Measurements from ENCODE around the gene NPPB. TPM values are rescaled to one million over a fixed set of nuclear protein-coding genes. Genes with fewer than 3 reads are reported as not detected.

Gene NPPB
- total and polyA plus RNA-seq, 9 of the 15 experiments (the other 6 are each of a cell fraction or from before 2014, with no cell fraction given), result not detected

DNA sequence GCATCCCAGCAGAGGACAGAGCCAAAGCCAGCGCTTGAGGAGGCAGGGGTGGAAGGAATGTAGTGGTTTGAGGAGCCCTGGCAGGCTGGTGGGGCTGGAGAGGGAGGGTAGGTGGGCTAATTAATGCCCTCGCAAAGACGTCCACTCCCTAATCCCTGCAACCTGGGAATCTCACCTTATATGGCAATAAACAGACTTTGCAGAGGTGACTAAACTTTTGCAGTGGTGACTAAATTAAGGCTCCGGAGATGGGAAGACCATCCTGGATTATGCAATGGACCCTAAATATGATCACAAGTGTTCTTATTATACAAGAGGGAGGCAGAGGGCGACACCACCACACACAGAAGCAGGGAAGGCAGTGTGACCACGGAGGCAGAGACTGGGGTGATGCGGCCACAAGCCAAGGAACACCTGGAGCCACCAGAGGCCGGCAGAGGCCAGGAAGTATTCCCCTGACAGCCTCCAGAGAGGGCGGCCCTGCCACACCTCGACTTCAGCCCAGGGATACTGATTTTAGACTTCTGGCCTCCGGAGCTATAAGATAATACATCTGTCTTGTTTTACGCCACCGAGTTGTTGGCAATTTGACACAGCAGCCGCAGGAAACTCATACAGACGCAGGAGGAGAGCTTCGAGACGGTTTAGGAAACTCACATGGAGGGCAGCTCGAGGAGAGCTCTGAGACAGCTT, 23.1 kb upstream of the NPPB start:
- no peaks in the 10 kb centered on the region for H3K36me3 ChIP-seq (ENCODE audit: control insufficient read depth, insufficient read depth, low read length)
- DNase-seq (ENCODE audit: extremely low read depth in 1 of 4, low spot score in 3 of 4) (peak in 3 of 4 experiments; percentile 46 to 81 (median 54)), FAIRE-seq (peak; percentile 68), ATAC-seq (peak; percentile 56)
- ChIA-PET POLR2A (interaction anchor here (0.6 to 6.7 kb wide), 15 partner anchors 9 to 630 kb away, joined by 3 to 159 read pairs (median 4); no protein-coding TSS in a partner anchor), CTCF (ENCODE audit: low intra/inter-chr PET ratio) (interaction anchor here (0.7 to 1.0 kb wide), 2 partner anchors 26 to 119 kb away, joined by 3 read pairs; no protein-coding TSS in a partner anchor)
- H3K4me1 ChIP-seq (replicated peaks in 1 of 2; ENCODE audit: control insufficient read depth in 2 of 2, insufficient read depth in 2 of 2, low read length in 2 of 2), result peaks cover 48 to 71% of the 10 kb centered on the region in 2 experiments
- peak overlapping the region; percentile 14 for H3K4me2 ChIP-seq (ENCODE audit: insufficient read depth, low read length)
- no peaks in the 10 kb centered on the region for H4K20me1 ChIP-seq (replicated peaks; ENCODE audit: control insufficient read depth, insufficient read depth, low read length)
- H3K9me1 ChIP-seq (ENCODE audit: control insufficient read depth, insufficient read depth, low read length), result no peaks in the 10 kb centered on the region
- intact Hi-C loops (cut with micrococcal nuclease), result loop anchor here (1.0 to 10.0 kb wide), 3 partner anchors 11 to 217 kb away; partner anchors contain the start of gene FBXO6
- in situ Hi-C loops (cut with MboI), result no loop called here
- peak overlapping the region; percentile 44 to 65; a peak in 3 of 4 replicates for H3K9ac ChIP-seq (ENCODE audit: insufficient read depth in 1 of 2, low read depth in 2 of 2, low read length in 2 of 2)
- no peaks in the 10 kb centered on the region; the same call in 2 of the 3 replicates for H3K79me2 ChIP-seq (ENCODE audit: control insufficient read depth, insufficient read depth, low read length)
- H3K27ac ChIP-seq (ENCODE audit: extremely low read depth, low read depth, low read length), result peak overlapping the region; percentile 82
- H2AFZ ChIP-seq (ENCODE audit: low read depth, low read length), result peak overlapping the region; percentile 90
- no TSS peak for BruUV-seq (replicated peaks)
- no peaks in the 10 kb centered on the region for H3K27me3 ChIP-seq (ENCODE audit: control insufficient read depth in 2 of 2, insufficient read depth in 2 of 2, low read length in 2 of 2)
- WGBS (ENCODE audit: insufficient coverage, low coverage, missing lambda C conversion rate), result 38% methylated on average over 18 of the region's 18 CpGs
- H3K9me3 ChIP-seq (replicated peaks; ENCODE audit: control insufficient read depth, insufficient read depth, low read depth, low read length), result peaks cover 3% of the 10 kb centered on the region; the same call in 1 of the 2 replicates
- no peak overlapping the region for H3K4me3 ChIP-seq
- TF ChIP-seq RBM34 (IDR thresholded peaks at IDR 0.05; ENCODE audit: borderline replicate concordance, insufficient read depth, low read length) (no peak), ZNF668 (CRISPR knock-in tag; IDR thresholded peaks at IDR 0.05) (peak; percentile 34; the same call in 1 of the 2 replicates), POLR2A (conservative IDR thresholded peaks at IDR 0.05) (no peak), GATAD2B (IDR thresholded peaks at IDR 0.05; ENCODE audit: borderline replicate concordance) (no peak), HDAC6 (IDR thresholded peaks at IDR 0.05; ENCODE audit: low read depth, low read length) (no peak), TBL1XR1 (IDR thresholded peaks at IDR 0.05; ENCODE audit: low read length in 2 of 2) (peak in 1 of 2 experiments; percentile 30; a peak in 1 of 4 replicates), ETV6 (IDR thresholded peaks at IDR 0.05; ENCODE audit: borderline replicate concordance in 1 of 2, low read depth in 2 of 2, low read length in 1 of 2) (no peak), ETV6 (CRISPR knock-in tag; IDR thresholded peaks at IDR 0.05; ENCODE audit: borderline replicate concordance) (no peak), LCOR (CRISPR knock-in tag; IDR thresholded peaks at IDR 0.05) (no peak), U2AF1 (optimal IDR thresholded peaks at IDR 0.05; ENCODE audit: low read depth, low read length) (no peak), RAD51 (IDR thresholded peaks at IDR 0.05; ENCODE audit: borderline replicate concordance, low read depth) (no peak), SRSF7 (optimal IDR thresholded peaks at IDR 0.05; ENCODE audit: low read depth, low read length) (no peak), TRIM24 (IDR thresholded peaks at IDR 0.05) (peak in 1 of 2 experiments; percentile 38; a peak in 1 of 4 replicates), ZBTB12 (CRISPR knock-in tag; IDR thresholded peaks at IDR 0.05) (no peak), NR3C1 (CRISPR knock-in tag; IDR thresholded peaks at IDR 0.05) (no peak), ZNF143 (CRISPR knock-in tag; IDR thresholded peaks at IDR 0.05) (no peak), MEIS2 (IDR thresholded peaks at IDR 0.05; ENCODE audit: partially characterized antibody) (no peak), SMARCC2 (IDR thresholded peaks at IDR 0.05; ENCODE audit: low read depth) (no peak)
- TF ChIP-seq, protein P1, sequence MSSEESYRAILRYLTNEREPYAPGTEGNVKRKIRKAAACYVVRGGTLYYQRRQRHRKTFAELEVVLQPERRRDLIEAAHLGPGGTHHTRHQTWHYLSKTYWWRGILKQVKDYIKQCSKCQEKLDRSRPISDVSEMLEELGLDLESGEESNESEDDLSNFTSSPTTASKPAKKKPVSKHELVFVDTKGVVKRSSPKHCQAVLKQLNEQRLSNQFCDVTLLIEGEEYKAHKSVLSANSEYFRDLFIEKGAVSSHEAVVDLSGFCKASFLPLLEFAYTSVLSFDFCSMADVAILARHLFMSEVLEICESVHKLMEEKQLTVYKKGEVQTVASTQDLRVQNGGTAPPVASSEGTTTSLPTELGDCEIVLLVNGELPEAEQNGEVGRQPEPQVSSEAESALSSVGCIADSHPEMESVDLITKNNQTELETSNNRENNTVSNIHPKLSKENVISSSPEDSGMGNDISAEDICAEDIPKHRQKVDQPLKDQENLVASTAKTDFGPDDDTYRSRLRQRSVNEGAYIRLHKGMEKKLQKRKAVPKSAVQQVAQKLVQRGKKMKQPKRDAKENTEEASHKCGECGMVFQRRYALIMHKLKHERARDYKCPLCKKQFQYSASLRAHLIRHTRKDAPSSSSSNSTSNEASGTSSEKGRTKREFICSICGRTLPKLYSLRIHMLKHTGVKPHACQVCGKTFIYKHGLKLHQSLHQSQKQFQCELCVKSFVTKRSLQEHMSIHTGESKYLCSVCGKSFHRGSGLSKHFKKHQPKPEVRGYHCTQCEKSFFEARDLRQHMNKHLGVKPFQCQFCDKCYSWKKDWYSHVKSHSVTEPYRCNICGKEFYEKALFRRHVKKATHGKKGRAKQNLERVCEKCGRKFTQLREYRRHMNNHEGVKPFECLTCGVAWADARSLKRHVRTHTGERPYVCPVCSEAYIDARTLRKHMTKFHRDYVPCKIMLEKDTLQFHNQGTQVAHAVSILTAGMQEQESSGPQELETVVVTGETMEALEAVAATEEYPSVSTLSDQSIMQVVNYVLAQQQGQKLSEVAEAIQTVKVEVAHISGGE (CRISPR knock-in tag; IDR thresholded peaks at IDR 0.05), result no peak

All from K562 (cell line).